ENCODE measurements around the gene CADPS2.
"Not testable (repeated sequence)": the region's sequence is repeated elsewhere in the genome, so short reads cannot be mapped to it uniquely, and the experiment has no call there.

Gene CADPS2

GRCh38 chr7:122663733-122664132, 222.5 kb downstream of the CADPS2 start:
- DNase-seq = no peak

- DNase-seq = no peak
Measured at GRCh38 chr7:122658856-122659255, 227.4 kb downstream of the CADPS2 start.

GRCh38 chr7:122653685-122654084, 232.6 kb downstream of the CADPS2 start:
- no peak for DNase-seq

GRCh38 chr7:122652876-122653275, 233.4 kb downstream of the CADPS2 start:
- DNase-seq = no peak

DNA sequence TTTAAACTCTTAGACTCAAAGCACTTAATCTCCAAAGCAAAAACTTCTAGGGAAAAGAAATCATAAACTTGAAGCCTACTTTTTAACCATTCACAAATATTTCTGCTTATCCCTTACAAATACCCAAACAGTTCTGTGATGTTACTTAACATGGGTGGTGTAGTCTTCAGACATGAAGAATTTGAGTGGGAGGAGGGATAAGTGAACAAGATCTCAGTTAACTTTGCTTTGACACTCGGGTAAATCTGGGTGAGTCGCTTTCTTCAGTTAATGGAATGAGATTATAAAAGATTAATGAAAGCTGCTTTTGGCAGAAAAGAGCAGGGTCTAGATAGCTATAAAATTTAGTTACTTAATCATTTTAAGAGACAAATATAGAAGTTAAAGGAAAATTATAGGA, 234.8 kb downstream of the CADPS2 start:
- no peak for DNase-seq

- no peak for DNase-seq
Measured at GRCh38 chr7:122643250-122643649, 243.0 kb downstream of the CADPS2 start.

GRCh38 chr7:122638459-122638858, 247.8 kb downstream of the CADPS2 start:
- DNase-seq = no peak

DNA sequence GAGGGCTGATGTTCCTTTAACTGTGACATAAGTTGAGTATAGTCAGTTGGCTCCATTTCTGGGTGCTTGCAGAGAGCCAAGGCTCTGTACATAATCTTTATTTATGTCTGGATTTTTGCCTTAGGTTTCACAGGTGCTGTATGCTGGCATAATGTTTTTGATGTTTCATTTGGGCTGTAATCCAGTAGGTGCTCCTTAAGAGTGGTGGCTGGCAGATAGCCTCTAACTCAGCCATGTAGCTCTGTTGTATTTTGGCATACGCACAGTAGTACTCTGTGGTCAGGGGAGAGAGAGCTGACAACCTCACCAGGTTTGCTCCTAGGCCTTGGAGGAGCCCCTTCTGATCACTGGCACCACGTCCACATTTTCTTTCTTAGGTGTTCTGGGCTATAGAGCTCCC, 248.5 kb downstream of the CADPS2 start:
- no peak for DNase-seq

- DNase-seq = not testable (repeated sequence)
Measured at GRCh38 chr7:122635481-122635880, 250.8 kb downstream of the CADPS2 start.

DNA sequence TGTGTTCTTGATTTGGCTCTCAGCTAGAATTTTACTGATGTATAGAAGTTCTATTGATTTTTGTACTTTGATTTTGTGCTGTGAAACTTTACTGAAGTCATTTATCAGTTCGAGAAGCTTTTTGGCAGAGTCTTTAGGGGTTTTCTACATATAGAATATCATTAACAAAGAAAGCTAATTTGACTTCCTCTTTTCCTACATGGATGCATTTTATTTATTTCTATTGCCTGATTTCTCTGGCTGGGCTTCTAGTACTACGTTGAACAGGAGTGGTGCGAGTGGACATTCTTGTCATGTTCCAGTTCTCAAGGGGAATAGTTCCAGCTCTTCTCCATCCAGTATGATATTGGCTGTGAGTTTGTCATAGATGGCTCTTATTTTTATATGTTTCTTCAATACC, 252.8 kb downstream of the CADPS2 start:
- DNase-seq = no peak

- DNase-seq = no peak
Measured at GRCh38 chr7:122632238-122632637, 254.0 kb downstream of the CADPS2 start.

GRCh38 chr7:122629412-122629953, 256.8 kb downstream of the CADPS2 start:
- no peak for DNase-seq

DNA sequence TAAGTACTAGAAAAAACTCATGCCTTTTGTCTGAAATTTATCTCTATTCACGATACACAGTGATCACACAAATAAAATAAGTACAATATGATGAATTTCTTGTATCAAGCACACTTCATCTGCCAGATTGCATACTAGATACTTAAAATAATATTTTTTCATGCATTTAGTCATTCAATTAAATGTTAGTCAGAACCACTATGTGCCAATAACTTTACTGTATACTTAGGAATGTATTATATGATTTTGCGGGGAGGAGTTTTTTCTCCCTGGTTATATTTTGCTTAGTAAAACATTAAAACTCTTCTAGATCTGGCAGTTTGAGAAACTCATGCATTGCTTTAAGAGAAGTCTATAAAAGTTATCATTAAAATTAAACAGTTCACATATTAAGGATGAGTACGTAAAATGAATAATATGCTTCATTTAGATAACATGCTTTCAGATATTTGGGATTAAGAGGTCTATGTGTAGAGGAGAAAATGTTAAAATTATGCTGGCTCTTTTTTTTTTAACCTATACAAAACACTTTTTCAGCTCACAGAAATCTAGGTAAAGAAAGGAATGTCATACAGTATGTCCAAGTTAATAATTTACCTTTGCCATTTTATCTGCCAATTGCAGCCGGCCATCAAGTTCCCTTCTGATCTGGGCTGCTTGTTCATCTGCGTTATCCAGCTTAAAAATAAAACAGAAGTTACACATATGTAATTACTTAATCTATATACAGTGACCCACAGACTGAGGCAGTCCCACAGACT, 257.4 kb downstream of the CADPS2 start:
- DNase-seq = no peak

DNA sequence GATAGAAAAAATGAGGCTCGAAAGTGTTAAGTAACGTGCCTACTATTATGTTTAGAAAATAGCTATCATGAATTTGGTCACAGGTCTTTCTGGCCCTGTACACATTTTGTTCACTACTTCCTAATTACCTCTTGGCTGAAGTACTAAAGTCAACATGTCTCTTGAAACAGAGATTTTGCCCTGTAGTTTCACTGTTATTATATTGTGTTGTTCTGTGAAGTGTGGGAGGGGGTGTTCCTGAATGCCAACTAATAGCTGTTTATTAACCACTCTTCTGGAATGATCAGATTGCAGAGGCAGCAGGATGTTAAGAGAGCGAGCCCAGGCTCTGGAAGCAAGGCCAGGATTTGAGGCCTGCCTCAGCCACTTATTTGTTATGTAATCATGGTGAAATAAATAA, 259.5 kb downstream of the CADPS2 start:
- DNase-seq = no peak

DNA sequence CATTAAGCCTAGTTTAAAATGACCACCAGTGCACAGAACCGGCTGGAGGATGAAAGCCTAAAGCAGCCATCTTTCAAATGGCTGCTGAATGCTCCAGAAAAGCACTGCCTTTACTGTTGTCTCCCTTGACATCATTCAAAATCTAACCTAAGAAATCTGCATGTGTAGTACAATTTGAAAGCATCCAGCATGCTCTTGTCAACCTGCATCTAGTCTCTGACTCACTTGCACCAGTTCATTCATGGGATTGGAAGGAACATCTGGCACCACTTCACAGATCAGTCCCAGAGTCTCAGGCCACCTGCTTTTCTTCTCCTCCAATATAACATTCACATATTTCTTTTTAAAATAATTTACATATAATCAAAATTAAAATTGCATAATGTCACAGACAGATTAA, 263.6 kb downstream of the CADPS2 start:
- DNase-seq = no peak

GRCh38 chr7:122619664-122620063, 266.6 kb downstream of the CADPS2 start:
- no peak for DNase-seq

- DNase-seq = no peak
Measured at GRCh38 chr7:122618585-122619189, 267.6 kb downstream of the CADPS2 start.

DNA sequence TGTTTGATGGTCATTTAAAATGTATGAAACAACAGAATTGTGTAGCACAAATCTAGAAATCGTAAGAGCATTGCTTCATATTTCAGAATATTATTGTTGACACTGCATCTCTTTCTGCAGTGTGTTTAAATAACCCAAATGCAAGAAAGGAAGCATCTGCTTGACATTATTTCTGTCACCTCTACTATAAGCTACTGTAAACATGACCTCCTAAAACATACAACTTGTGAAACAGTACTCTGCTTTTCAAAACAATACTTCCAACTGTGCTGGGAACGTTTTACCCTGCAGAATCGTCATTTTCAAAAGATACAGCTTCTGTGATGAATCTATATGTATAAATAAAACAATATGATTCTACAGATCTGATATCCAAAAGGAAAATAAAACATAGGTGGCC, 269.3 kb downstream of the CADPS2 start:
- DNase-seq = no peak

DNA sequence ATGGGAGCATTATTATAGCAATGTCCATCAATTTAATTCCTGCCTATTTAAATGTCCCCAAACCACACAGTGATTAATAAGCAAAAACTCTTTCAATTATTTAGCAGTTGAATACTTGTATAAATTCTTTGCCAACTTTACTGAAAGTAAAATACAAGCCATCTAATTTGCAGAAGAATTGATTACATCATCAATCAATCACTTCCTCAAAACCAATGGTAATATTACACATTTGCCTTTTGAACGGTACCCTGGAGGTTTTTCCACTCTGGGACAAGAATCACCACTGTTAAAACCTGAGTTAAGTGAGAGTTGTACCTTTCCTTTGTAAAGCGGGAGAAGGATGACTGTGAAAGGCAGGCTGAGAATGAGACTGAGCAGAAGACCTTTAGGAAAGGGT, 280.3 kb downstream of the CADPS2 start:
- DNase-seq = no peak

DNA sequence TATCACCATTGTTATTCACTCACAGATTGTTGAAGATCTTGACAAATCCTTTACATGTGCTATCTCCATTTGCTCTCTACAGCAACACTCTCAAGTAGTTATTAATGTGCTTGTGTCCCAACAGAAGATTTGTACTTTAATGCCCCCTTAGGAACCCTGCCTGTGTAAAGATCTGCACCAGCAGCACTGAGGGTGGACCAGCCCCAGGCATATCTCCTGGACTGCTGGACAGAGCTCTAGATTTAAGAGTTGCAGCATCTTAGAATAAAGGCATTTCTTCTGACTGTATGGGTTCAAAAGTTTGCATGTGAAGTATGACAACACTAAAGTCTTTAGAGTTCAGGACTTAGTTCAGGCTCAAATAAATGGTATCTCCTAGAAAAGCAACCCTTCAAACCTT, 282.0 kb downstream of the CADPS2 start:
- DNase-seq = no peak

DNA sequence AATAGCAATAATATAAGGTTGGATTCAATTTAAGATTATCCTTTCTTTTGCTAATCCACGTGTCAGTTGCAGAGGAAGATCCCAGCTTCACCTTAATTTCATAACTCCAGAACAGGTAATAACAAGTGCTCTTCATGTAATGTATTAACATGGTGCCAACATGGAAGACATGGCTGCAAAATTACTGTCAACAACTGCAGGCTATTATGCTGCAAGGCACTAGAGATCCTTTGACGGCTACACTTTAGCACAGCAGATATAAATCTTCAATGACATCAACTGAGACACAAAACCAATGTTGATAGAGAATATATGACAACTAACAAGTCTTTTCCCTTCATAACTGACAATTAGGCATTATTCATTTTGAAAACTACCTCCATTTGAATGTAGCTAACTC, 283.5 kb downstream of the CADPS2 start:
- DNase-seq = no peak

GRCh38 chr7:122600630-122601029, 285.6 kb downstream of the CADPS2 start:
- DNase-seq = no peak

DNA sequence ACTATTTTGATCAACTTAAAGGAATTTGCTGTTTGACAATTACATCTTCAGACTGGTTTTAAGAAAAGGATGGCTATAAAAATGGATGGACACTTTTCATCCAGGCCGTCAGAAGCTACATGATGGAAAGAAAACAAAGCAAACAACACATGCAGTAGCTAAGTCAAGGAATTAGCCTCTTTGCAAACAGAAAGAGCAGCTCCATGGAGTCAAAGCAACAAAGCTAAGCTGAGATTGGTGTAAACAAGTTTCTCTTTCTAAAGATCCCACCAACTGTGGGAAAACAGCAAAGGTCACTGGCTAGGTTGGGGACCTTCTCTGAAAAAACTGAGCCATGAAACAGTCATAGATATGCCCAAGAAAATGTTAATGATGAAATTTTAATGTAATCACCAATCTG, 286.2 kb downstream of the CADPS2 start:
- no peak for DNase-seq

DNA sequence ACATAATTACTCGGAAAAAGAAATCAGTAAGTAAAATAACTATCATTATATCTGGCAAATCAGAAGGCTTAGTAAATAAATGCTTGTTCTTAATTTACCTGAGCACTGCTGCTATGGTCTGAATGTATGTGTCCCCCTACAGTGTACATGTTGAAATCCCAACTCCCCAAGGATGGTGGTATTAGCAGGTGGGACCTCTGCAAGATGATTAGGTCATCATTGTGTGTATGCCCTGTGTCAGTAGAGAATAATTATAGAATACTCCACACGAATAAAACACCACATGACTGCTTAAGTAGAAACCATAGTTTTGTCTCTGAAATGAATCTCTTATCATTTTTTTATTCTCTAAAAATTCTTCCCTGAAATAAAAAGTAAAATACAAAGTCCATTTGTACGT, 289.0 kb downstream of the CADPS2 start:
- no peak for DNase-seq

GRCh38 chr7:122595885-122596284, 290.4 kb downstream of the CADPS2 start:
- no peak for DNase-seq
